Upper lobe of right lung (tissue), 1 donor: ENCODE results near the gene TRPM2. TPM values are rescaled to one million over a fixed set of nuclear protein-coding genes. Genes with fewer than 3 reads are reported as not detected.
A peak's percentile ranks its signal among the peaks of the same experiment; 100 is the strongest.

Experiments
- ATAC-seq: fragments of 200-7000 bp; cut with Tn5 transposase; one replicate; pipeline ENCODE4 v1.9.1; 2020; ENCODE audit warnings: mild to moderate bottlenecking, moderate library complexity
- DNase-seq: peaks from one replicate; pipeline ENCODE4 v3.0.0-alpha.2; 2020
- H3K27ac ChIP-seq: fragments of 200-600 bp; one replicate; pipeline ENCODE4 v1.8.0; 2022
- H3K27me3 ChIP-seq: fragments of 200-600 bp; one replicate; pipeline ENCODE4 v1.8.0; 2022; ENCODE audit warnings: mild to moderate bottlenecking
- H3K36me3 ChIP-seq: fragments of 200-600 bp; one replicate; pipeline ENCODE4 v1.8.0; 2022
- H3K4me1 ChIP-seq: fragments of 200-600 bp; one replicate; pipeline ENCODE4 v1.8.0; 2022
- H3K4me3 ChIP-seq: fragments of 200-600 bp; one replicate; pipeline ENCODE4 v1.8.0; 2022; ENCODE audit warnings: mild to moderate bottlenecking
- H3K9me3 ChIP-seq: fragments of 200-600 bp; one replicate; pipeline ENCODE4 v1.8.0; 2022
- CTCF ChIP-seq: fragments of 200-600 bp; IDR thresholded peaks from one replicate; pipeline ENCODE4 v1.8.0; 2022; ENCODE audit warnings: antibody characterized with exemption
- intact Hi-C: fragments of 100-400 bp; cut with DNase I; formaldehyde crosslinking; loops from one replicate; pipeline ENCODE4 v1.11.0; 2022
- total RNA-seq: library from RNA; stranded (reverse); fragmentation: NEBNext Ultra II Directional; extraction: Animal tissue kit (Norgen Biotek cat#: 25700); gene quantifications from one replicate; pipeline ENCODE4 v1.2.1, GENCODE V29; 2021
- donor health status: DM: no; HTN: yes; CAD: no; lungs with severe emphysema.

The TRPM2 gene
- total RNA-seq, 1 donor from 2014 or later, result 10.0 TPM

- no peaks in the 10 kb centered on the region for H3K27me3 ChIP-seq
- H3K9me3 ChIP-seq, result no peaks in the 10 kb centered on the region
- DNase-seq, result peak; percentile 63
- H3K27ac ChIP-seq, result no peak overlapping the region
- no peak for TF ChIP-seq CTCF
- peaks cover 6% of the 10 kb centered on the region for H3K4me1 ChIP-seq
- intact Hi-C loops, result no loop called here
- H3K36me3 ChIP-seq, result no peaks in the 10 kb centered on the region
- H3K4me3 ChIP-seq, result no peak overlapping the region
- ATAC-seq, result no peak
Measured at GRCh38 chr21:44375761-44376241, 22.4 kb downstream of the TRPM2 start.

GRCh38 chr21:44376606-44377005 is 23.2 kb downstream of the TRPM2 start:
- no peaks in the 10 kb centered on the region for H3K9me3 ChIP-seq
- no peak overlapping the region for H3K27ac ChIP-seq
- no peak overlapping the region for H3K4me3 ChIP-seq
- no peaks in the 10 kb centered on the region for H3K36me3 ChIP-seq
- H3K27me3 ChIP-seq, result no peaks in the 10 kb centered on the region
- peaks cover 6% of the 10 kb centered on the region for H3K4me1 ChIP-seq
- ATAC-seq (no peak), DNase-seq (peak; percentile 36)
- intact Hi-C loops, result no loop called here
- no peak for TF ChIP-seq CTCF

GRCh38 chr21:44377201-44377921 is 23.9 kb downstream of the TRPM2 start:
- H3K4me1 ChIP-seq, result peaks cover 6% of the 10 kb centered on the region
- H3K9me3 ChIP-seq, result no peaks in the 10 kb centered on the region
- intact Hi-C loops, result no loop called here
- no peak overlapping the region for H3K27ac ChIP-seq
- H3K36me3 ChIP-seq, result no peaks in the 10 kb centered on the region
- ATAC-seq, result peak; percentile 33
- no peak overlapping the region for H3K4me3 ChIP-seq
- no peak for TF ChIP-seq CTCF
- H3K27me3 ChIP-seq, result no peaks in the 10 kb centered on the region
- peak; percentile 58 for DNase-seq

- Histone ChIP-seq H3K4me3 (no peak overlapping the region), H3K27me3 (no peaks in the 10 kb centered on the region), H3K4me1 (peaks cover 6% of the 10 kb centered on the region), H3K9me3 (no peaks in the 10 kb centered on the region), H3K27ac (no peak overlapping the region), H3K36me3 (no peaks in the 10 kb centered on the region)
- DNase-seq (peak; percentile 38), ATAC-seq (no peak)
- intact Hi-C loops, result no loop called here
- no peak for TF ChIP-seq CTCF
Measured at GRCh38 chr21:44377922-44378645, 24.7 kb downstream of the TRPM2 start.

GRCh38 chr21:44378646-44379514 is 25.5 kb downstream of the TRPM2 start:
- no peaks in the 10 kb centered on the region for H3K9me3 ChIP-seq
- no peaks in the 10 kb centered on the region for H3K27me3 ChIP-seq
- intact Hi-C loops, result no loop called here
- DNase-seq, result peak; percentile 59
- no peak for TF ChIP-seq CTCF
- H3K27ac ChIP-seq, result no peak overlapping the region
- no peak overlapping the region for H3K4me3 ChIP-seq
- H3K4me1 ChIP-seq, result peaks cover 6% of the 10 kb centered on the region
- H3K36me3 ChIP-seq, result no peaks in the 10 kb centered on the region
- ATAC-seq, result no peak
